GM23338 (cell line): ENCODE measurements around the gene GADD45GIP1. TPM values are rescaled to one million over a fixed set of nuclear protein-coding genes. Genes with fewer than 3 reads are reported as not detected.

Experiments
- CREB1 ChIP-seq: fragments of 250-450 bp; sonication (Bioruptor Pico); IDR thresholded peaks from 2 replicates; pipeline ENCODE4 v1.5.0; 2020; ENCODE audit warnings: low read depth, mild to moderate bottlenecking, moderate library complexity
- EZH2phosphoT487 ChIP-seq: fragments of 200-600 bp; sonication (generic); IDR thresholded peaks from one replicate; pipeline ENCODE4 v1.8.1; 2018; ENCODE audit warnings: antibody characterized with exemption; ENCODE audit not compliant: unreplicated experiment
- POLR2AphosphoS5 ChIP-seq: IDR thresholded peaks from 2 replicates; pipeline ENCODE4 v1.6.1; 2016; ENCODE audit warnings: antibody characterized with exemption, low read depth
- ZNF114 ChIP-seq: fragments of 250-450 bp; sonication (Bioruptor Pico); IDR thresholded peaks from 2 replicates; pipeline ENCODE4 v1.5.0; 2020; ENCODE audit warnings: mild to moderate bottlenecking, moderate library complexity
- polyA plus RNA-seq: library from polyadenylated mRNA; unstranded; fragments of >200 nt; fragmentation: Nextera tagmentation; extraction: Ambion mirVana; gene quantifications from 2 replicates; pipeline ENCODE4 v1.2.1, GENCODE V29; 2016
- total RNA-seq: library from RNA; depleted of rRNA; stranded (reverse); fragments of >200 nt; shearing (Covaris generic); gene quantifications from 2 replicates; pipeline ENCODE4 v1.2.3, GENCODE V29; 2014
- TF ChIP-seq, protein P1 (sequence below): fragments of 250-450 bp; sonication (Bioruptor Pico); IDR thresholded peaks from 2 replicates; pipeline ENCODE4 v1.5.0; 2020; ENCODE audit warnings: mild to moderate bottlenecking, moderate library complexity
- TF ChIP-seq, protein P2 (sequence below): IDR thresholded peaks from one replicate; pipeline ENCODE4 v1.6.1; 2018; ENCODE audit warnings: antibody characterized with exemption; ENCODE audit not compliant: unreplicated experiment
- TF ChIP-seq, protein P3 (sequence below), 2 experiments: fragments of 200-600 bp in 1 of 2; sonication (generic) in 1 of 2; conservative IDR thresholded peaks; 2 replicates each; pipeline versions ENCODE4 v1.5.1 to v1.6.1; 2016 to 2017; ENCODE audit warnings: antibody characterized with exemption in 2 of 2, low read depth in 2 of 2, mild to moderate bottlenecking in 2 of 2, moderate library complexity in 1 of 2

Gene GADD45GIP1
- total and polyA plus RNA-seq, 2 experiments from 2014 or later: 63.9 to 255 TPM

DNA sequence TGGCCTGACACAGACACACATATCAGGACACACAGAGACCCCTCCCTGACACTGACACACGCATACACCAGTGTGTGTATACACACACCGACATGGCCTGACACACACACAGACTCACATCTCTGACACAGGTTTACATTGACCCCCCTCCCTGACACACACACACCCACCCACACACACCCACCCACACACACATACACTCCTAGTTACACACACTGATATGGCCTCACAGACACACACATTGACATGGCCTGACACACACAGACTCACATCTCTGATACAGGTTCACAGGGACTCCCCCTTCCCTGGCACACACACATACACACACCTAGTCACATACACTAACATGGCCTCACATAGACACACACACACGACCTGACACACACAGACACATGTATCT is 33.8 kb upstream of the GADD45GIP1 start (continued):
- TF ChIP-seq, protein P1, sequence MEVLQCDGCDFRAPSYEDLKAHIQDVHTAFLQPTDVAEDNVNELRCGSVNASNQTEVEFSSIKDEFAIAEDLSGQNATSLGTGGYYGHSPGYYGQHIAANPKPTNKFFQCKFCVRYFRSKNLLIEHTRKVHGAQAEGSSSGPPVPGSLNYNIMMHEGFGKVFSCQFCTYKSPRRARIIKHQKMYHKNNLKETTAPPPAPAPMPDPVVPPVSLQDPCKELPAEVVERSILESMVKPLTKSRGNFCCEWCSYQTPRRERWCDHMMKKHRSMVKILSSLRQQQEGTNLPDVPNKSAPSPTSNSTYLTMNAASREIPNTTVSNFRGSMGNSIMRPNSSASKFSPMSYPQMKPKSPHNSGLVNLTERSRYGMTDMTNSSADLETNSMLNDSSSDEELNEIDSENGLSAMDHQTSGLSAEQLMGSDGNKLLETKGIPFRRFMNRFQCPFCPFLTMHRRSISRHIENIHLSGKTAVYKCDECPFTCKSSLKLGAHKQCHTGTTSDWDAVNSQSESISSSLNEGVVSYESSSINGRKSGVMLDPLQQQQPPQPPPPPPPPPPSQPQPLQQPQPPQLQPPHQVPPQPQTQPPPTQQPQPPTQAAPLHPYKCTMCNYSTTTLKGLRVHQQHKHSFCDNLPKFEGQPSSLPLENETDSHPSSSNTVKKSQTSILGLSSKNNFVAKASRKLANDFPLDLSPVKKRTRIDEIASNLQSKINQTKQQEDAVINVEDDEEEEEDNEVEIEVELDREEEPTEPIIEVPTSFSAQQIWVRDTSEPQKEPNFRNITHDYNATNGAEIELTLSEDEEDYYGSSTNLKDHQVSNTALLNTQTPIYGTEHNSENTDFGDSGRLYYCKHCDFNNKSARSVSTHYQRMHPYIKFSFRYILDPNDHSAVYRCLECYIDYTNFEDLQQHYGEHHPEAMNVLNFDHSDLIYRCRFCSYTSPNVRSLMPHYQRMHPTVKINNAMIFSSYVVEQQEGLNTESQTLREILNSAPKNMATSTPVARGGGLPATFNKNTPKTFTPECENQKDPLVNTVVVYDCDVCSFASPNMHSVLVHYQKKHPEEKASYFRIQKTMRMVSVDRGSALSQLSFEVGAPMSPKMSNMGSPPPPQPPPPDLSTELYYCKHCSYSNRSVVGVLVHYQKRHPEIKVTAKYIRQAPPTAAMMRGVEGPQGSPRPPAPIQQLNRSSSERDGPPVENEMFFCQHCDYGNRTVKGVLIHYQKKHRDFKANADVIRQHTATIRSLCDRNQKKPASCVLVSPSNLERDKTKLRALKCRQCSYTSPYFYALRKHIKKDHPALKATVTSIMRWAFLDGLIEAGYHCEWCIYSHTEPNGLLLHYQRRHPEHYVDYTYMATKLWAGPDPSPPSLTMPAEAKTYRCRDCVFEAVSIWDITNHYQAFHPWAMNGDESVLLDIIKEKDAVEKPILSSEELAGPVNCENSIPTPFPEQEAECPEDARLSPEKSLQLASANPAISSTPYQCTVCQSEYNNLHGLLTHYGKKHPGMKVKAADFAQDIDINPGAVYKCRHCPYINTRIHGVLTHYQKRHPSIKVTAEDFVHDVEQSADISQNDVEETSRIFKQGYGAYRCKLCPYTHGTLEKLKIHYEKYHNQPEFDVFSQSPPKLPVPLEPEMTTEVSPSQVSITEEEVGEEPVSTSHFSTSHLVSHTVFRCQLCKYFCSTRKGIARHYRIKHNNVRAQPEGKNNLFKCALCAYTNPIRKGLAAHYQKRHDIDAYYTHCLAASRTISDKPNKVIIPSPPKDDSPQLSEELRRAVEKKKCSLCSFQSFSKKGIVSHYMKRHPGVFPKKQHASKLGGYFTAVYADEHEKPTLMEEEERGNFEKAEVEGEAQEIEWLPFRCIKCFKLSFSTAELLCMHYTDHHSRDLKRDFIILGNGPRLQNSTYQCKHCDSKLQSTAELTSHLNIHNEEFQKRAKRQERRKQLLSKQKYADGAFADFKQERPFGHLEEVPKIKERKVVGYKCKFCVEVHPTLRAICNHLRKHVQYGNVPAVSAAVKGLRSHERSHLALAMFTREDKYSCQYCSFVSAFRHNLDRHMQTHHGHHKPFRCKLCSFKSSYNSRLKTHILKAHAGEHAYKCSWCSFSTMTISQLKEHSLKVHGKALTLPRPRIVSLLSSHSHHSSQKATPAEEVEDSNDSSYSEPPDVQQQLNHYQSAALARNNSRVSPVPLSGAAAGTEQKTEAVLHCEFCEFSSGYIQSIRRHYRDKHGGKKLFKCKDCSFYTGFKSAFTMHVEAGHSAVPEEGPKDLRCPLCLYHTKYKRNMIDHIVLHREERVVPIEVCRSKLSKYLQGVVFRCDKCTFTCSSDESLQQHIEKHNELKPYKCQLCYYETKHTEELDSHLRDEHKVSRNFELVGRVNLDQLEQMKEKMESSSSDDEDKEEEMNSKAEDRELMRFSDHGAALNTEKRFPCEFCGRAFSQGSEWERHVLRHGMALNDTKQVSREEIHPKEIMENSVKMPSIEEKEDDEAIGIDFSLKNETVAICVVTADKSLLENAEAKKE: no peak
- TF ChIP-seq ZNF114 (CRISPR knock-in tag) (no peak), CREB1 (no peak), EZH2phosphoT487 (no peak), POLR2AphosphoS5 (no peak)
- TF ChIP-seq, protein P2, sequence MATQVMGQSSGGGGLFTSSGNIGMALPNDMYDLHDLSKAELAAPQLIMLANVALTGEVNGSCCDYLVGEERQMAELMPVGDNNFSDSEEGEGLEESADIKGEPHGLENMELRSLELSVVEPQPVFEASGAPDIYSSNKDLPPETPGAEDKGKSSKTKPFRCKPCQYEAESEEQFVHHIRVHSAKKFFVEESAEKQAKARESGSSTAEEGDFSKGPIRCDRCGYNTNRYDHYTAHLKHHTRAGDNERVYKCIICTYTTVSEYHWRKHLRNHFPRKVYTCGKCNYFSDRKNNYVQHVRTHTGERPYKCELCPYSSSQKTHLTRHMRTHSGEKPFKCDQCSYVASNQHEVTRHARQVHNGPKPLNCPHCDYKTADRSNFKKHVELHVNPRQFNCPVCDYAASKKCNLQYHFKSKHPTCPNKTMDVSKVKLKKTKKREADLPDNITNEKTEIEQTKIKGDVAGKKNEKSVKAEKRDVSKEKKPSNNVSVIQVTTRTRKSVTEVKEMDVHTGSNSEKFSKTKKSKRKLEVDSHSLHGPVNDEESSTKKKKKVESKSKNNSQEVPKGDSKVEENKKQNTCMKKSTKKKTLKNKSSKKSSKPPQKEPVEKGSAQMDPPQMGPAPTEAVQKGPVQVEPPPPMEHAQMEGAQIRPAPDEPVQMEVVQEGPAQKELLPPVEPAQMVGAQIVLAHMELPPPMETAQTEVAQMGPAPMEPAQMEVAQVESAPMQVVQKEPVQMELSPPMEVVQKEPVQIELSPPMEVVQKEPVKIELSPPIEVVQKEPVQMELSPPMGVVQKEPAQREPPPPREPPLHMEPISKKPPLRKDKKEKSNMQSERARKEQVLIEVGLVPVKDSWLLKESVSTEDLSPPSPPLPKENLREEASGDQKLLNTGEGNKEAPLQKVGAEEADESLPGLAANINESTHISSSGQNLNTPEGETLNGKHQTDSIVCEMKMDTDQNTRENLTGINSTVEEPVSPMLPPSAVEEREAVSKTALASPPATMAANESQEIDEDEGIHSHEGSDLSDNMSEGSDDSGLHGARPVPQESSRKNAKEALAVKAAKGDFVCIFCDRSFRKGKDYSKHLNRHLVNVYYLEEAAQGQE: no peak
- TF ChIP-seq, protein P3, sequence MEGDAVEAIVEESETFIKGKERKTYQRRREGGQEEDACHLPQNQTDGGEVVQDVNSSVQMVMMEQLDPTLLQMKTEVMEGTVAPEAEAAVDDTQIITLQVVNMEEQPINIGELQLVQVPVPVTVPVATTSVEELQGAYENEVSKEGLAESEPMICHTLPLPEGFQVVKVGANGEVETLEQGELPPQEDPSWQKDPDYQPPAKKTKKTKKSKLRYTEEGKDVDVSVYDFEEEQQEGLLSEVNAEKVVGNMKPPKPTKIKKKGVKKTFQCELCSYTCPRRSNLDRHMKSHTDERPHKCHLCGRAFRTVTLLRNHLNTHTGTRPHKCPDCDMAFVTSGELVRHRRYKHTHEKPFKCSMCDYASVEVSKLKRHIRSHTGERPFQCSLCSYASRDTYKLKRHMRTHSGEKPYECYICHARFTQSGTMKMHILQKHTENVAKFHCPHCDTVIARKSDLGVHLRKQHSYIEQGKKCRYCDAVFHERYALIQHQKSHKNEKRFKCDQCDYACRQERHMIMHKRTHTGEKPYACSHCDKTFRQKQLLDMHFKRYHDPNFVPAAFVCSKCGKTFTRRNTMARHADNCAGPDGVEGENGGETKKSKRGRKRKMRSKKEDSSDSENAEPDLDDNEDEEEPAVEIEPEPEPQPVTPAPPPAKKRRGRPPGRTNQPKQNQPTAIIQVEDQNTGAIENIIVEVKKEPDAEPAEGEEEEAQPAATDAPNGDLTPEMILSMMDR (conservative IDR thresholded peaks at IDR 0.05; ENCODE audit: low read depth in 2 of 2): no peak
